ENCODE results near the gene GPR89A.
"Not testable (repeated sequence)": the region's sequence is repeated elsewhere in the genome, so short reads cannot be mapped to it uniquely, and the experiment has no call there.

The GPR89A gene

DNA sequence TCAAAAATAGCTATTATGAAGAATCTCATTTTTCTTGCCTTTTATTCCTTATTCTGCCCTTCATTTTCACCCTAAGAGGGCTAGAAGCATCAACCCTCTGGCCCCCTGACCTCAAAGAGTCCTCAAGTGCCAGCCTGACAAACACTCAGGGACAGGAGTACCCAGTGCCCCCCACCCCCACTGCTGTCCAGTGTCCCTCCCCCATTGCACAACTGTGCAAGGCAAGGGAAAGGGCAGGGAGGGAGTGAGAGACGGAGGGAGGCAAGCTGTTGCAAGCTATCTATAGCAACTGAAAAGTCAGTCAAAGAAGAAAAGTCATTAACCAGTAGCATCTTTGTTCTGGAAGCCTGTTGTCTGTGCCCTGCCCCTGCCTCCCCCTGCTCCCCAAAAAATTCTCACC lies 78.3 kb downstream of the GPR89A start:
- not testable (repeated sequence) for DNase-seq (ENCODE audit: low spot score)

DNA sequence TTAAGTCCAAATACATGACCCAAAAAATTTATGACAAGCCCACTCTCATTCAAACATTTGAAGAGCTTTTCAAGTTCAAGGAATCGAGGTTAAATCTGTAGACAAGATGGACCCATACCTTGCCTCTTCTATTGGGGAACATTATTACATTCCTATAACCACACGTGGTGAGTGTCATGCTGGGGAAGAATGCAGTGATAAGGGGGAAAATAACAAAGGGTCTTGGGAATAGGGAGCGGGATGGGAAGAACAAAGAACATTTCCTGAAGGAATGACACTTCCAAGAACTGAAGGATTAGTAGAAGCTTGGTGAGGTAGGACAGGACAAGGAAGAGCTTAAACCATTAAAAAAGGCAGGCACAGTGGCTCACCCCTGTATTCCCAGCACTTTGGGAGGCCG lies 80.5 kb downstream of the GPR89A start:
- DNase-seq (ENCODE audit: low spot score): no peak

DNA sequence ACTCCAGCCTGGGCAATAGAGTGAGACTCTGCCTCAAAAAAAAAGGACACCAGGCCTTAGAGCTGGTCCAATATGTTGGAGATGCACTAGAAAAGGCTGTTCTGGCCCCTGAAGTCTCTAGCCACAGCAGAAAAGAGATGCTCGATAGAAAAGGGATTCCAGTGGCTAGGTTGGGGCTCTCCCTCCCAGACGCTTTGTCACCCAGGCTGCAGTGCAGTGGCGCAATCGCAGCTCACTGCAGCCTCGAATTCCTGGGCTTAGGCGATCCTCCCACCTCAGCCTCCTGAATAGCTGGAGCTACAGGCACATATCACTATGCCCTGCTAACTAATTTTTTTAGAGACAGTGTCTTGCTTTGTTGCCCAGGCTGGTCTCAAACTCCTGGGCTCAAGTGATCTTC lies 81.1 kb downstream of the GPR89A start:
- DNase-seq (ENCODE audit: low spot score): no peak

DNA sequence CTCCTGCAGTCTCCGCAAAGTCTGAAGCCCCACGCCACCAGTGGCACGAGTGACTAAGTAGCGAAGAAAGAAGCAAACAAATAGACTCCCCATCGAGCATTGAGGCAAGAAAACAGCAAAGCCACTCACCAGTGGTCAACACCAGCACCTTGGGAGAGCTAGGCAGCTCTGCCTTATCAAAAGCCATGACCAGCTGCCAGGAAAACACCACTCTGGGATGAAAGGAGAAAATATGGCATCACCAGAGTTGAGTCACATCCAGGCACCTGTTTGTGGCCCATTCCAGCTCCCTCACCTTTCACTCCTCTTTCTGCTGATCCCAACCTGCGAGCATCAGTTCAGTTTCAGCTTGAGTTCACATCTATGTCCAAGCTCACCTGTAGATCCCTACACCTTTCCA lies 82.1 kb downstream of the GPR89A start:
- DNase-seq (ENCODE audit: low spot score): no peak

- no peak for DNase-seq (ENCODE audit: low spot score)
These were observed 83.1 kb downstream of the GPR89A start for GRCh38 chr1:145690587-145691558.

DNA sequence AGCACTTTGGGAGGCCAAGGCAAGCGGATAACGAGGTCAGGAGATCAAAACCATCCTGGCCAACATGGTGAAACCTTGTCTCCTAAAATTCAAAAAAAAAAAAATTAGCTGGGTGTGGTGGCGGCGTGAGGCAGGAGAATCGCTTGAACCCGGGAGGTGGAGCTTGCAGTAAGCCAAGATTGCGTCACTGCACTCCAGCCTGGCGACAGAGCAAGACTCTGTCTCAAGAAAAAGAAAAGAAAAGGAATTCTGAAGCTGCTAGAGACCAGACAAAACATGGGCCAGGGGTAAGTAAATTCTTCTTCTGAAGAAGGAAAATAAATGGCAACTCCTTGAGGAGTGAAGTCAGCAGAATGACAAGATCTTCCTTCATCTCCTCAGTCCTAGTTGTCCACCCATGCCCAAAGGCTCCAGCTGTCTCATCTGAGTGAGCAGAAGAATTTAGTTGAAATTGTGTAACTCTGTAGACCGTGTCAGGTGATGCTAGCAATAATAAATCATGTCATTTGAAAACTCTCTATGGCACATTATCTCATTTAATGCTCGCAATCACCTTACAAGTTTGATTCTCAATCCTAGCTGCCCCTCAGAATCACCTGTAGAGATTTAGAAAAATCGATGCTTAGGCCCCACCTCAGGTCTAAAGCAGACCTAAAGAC lies 85.1 kb downstream of the GPR89A start:
- DNase-seq (ENCODE audit: low spot score): no peak

GRCh38 chr1:145695821-145696629 lies 88.2 kb downstream of the GPR89A start:
- no peak for DNase-seq (ENCODE audit: low spot score)

GRCh38 chr1:145696630-145696960 lies 88.8 kb downstream of the GPR89A start:
- no peak for DNase-seq (ENCODE audit: low spot score)

GRCh38 chr1:145701306-145701862 lies 93.6 kb downstream of the GPR89A start:
- no peak for DNase-seq (ENCODE audit: low spot score)

DNA sequence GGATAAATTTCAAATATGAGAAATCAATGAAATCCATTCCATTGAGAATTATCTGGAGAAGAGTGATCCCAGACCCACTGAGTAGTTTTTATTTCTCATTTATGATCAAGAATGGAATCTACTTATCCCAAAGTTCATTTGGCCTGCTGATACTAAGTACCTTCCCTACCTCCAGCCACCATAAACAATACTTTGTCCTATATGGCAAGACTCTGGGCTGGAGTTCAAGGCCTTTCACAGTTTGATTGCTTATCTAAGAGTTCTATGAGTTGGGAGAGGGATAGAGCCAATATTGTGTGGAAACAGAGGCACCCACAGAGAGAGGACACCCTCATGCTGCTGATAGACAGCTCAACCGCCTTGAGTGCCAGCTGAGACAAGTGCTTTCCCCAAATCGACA lies 94.3 kb downstream of the GPR89A start:
- no peak for DNase-seq (ENCODE audit: low spot score)

DNA sequence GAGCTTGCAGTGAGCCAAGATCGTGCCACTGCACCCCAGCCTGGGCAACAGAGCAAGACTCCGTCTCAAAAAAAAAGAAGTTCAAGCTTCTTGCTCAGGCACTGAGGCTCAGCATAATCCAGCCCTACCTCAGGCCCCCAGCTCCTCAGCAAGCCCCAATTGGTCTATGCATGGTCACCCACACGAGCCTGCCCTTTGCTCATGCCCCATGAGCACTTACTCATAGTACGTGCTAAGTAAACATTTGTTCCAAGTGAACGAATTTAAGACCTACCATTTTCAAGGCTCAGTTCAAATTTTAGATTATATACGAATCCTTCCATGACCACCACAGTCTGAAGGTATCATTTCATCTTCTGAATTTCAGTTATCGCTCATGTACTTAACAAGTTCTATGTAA lies 95.0 kb downstream of the GPR89A start:
- no peak for DNase-seq (ENCODE audit: low spot score)

DNA sequence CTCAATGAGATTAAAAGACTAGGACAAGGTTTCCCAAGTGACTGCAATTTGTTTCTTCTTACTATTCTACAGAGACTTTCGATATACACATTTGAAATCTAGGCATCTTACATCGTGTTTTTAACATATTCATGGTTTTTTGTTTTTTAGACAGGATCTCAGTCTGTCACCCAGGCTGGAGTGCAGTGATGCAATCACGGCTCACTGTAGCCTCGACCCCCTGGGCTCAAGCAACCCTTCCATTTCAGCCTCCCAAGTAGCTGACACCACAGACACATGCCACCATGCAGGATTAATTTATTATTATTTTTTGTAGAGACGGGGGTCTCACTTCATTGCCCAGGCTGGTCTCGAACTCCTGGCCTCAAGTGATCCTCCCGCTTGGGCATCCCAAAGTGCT lies 97.8 kb downstream of the GPR89A start:
- no peak for DNase-seq (ENCODE audit: low spot score)

- no peak for DNase-seq (ENCODE audit: low spot score)
These were observed 98.4 kb downstream of the GPR89A start for GRCh38 chr1:145706086-145706664.

DNA sequence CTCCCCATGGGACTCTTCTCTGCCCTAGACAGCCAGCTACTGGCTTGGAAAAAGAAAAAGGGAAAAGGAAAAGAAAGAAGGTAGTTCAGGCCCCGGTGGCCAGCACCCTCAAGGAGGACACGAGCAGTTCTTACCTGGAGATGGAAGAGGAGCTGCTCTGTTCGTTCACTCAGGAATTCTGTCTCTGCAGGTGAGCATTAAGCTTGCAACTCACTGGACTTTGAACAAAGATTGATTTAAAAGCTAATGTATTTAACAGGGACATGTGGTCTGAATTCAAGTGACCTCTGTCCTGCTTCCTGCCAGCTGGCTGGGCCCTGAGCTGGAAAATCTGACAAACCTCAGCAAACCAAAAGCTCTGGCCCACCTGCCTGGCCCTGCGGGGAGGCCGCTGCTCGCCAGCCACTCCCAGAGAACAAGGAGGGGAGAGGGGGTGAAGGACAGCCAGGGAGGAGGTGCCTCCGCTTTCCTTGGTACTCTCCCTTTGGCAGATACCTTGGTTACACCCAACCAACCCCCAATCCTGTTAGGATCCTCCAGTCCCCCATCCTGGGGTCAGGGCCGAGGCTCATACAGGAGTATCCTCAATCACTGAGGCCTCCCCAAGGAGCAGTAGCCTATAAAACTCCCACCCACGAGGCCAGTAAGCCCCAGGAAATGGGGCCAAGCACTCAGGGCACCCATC lies 99.5 kb downstream of the GPR89A start, which contains the start of gene PDZK1:
TSS of gene PDZK1 (minus strand) at position 186 of the 685 bp plus-strand sequence. CDS start 19,347 bp downstream, outside the sequence.
- no peak for DNase-seq (ENCODE audit: low spot score)

GRCh38 chr1:145708063-145708462 lies 100.3 kb downstream of the GPR89A start:
- DNase-seq (ENCODE audit: low spot score): no peak

DNA sequence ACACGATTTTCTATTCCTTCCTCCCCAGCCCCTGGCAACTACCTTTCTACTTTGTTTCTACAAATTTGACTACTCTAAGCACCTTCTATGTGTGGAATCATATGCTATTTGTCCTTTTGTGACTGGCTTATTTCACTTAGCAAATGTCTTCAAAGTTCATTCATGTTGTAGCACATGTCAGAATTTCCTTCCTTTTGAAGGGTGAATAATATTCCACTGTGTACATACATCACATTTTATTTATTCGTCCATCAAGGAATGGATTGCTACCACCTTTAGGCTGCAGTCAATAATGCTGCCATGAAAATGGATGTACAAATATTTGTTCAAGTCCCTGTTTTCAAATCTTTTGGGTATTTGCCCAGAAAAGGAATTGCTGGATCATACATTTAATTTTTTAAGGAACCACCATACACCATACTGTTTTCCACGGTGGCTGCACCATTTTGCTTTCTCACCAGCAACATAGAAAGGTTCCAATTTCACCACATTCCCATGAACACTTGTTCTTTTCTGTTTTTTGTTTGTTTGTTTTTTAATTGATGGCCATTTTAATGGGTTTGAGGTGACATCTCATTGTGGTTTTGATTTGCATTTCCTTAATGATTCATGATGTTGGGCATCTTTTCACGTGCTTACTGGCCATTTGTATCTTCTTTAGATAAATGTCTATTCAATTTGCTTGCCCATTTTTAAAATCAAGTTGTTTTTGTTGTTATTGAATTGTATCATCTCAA lies 102.7 kb downstream of the GPR89A start:
- DNase-seq (ENCODE audit: low spot score): no peak

DNA sequence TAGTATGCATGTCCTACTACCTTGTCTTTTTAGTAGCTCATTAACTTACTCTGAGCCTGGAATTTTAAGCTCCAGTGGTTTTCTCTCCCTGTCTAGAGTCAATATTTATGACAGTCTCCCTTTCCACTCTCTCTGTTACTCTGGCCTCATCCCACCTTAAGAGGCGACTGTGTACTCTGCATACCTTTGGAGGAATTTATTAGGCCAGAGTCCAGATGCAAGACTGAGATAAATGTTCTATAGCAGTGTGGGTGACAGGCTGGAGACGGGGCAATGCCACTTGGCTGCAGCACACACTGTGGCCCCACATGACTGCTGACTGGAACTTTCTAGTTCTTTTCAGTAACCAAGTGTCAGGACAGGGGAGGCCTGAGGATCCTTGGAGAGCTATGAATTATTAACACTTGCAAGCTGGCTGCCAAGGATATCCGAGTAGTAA lies 103.4 kb downstream of the GPR89A start:
- no peak for DNase-seq (ENCODE audit: low spot score)

DNA sequence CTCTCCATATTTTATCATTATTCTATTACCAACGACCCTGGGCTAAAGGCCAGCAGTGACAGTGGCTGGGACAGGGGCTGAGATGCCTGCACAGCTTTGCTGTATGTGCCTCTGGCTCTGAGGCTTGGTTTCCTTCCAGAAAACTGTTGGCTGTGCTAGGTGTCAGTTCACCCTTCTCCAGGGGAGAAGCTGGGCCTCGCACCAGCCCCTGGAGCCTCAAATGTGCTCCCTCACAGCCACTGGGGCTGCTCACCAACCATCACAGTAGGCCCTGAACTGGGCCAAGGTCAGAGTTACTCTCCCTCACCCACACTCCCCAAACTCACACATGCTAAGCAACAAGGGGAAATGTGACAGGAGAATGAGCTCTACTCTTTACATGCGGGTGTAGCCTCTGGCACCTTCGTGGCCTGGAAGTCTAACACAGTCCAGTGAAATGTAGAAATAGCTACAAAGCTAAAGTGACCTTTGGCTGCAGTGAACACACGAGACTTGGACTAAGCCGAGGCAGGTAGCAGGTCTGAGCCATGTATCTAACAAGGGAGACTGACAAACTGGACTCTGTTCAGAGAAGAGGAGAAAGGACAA lies 106.8 kb downstream of the GPR89A start:
- DNase-seq (ENCODE audit: low spot score): no peak

- no peak for DNase-seq (ENCODE audit: low spot score)
These were observed 109.0 kb downstream of the GPR89A start for GRCh38 chr1:145716641-145717345.

Measured in D341Med (cell line).